ENCODE measurements around the gene ADH1B.
A peak's percentile ranks its signal among the peaks of the same experiment; 100 is the strongest.

- TF ChIP-seq MAX (IDR thresholded peaks at IDR 0.05) (peak; percentile 27), TAF1 (conservative IDR thresholded peaks at IDR 0.05) (no peak), CTCF (IDR thresholded peaks at IDR 0.05; ENCODE audit: low read depth, low read length, missing input control) (no peak), YY1 (IDR thresholded peaks at IDR 0.05) (no peak), REST (IDR thresholded peaks at IDR 0.05) (peak; percentile 33)
Measured at GRCh38 chr4:99300934-99301333, 20.3 kb downstream of the ADH1B start.
